B cell (primary cell): ENCODE results near the gene MRPS12. TPM values are rescaled to one million over a fixed set of nuclear protein-coding genes. Genes with fewer than 3 reads are reported as not detected.

ENCODE experiments used
- ATAC-seq: fragments of 200-7000 bp; cut with Tn5 transposase; one replicate; pipeline ENCODE4 v1.10.0; 2021; ENCODE audit warnings: low read depth, mild to moderate bottlenecking, moderate number of reproducible peaks, moderate library complexity
- CTCF ChIA-PET: fragments of 350-600 bp; sonication (Branson Sonifier 250); formaldehyde crosslinking; loops from one replicate; lab custom pipeline; 2021; ENCODE audit warnings: antibody characterized with exemption, inconsistent platforms; lab: Charles Lee
- POLR2A ChIA-PET: fragments of 350-600 bp; sonication (Branson Sonifier 250); formaldehyde crosslinking; loops from one replicate; lab custom pipeline; 2021; ENCODE audit warnings: antibody characterized with exemption; lab: Charles Lee
- DNase-seq: peaks from one replicate; pipeline ENCODE4 v3.0.0; 2013
- H2AFZ ChIP-seq: 2 replicates; pipeline ENCODE4 v1.6.1; 2012; ENCODE audit warnings: mild to moderate bottlenecking, low read depth, low read length; ENCODE audit not compliant: insufficient read depth, poor library complexity, severe bottlenecking
- H3K27ac ChIP-seq, 2 donors: 1 replicate in 1 of 2; 2 replicates in 1 of 2; pipeline ENCODE4 v1.5.1; 2012 to 2013; ENCODE audit warnings: low read length in 2 of 2, mild to moderate bottlenecking in 2 of 2, moderate library complexity in 1 of 2
- H3K27me3 ChIP-seq, 4 experiments: fragments of 200-600 bp in 1 of 4; sonication (generic) in 1 of 4; replicated peaks in 1 of 4; 1 replicate in 2 of 4; 2 replicates in 2 of 4; pipeline versions ENCODE4 v1.6.1 to v1.7.0; 2013 to 2016; ENCODE audit warnings: low read length in 3 of 4, mild to moderate bottlenecking in 2 of 4, mixed read lengths in 1 of 4, moderate library complexity in 1 of 4; ENCODE audit not compliant: insufficient read depth in 4 of 4, control insufficient read depth in 3 of 4; ENCODE audit errors: control extremely low read depth in 1 of 4
- H3K36me3 ChIP-seq, 2 experiments: replicated peaks in 1 of 2; 1 replicate in 1 of 2; 2 replicates in 1 of 2; pipeline versions ENCODE4 v1.6.1 to v1.7.1; 2013; ENCODE audit warnings: low read length in 1 of 2; ENCODE audit not compliant: insufficient read depth in 2 of 2, control insufficient read depth in 1 of 2; ENCODE audit errors: control extremely low read depth in 1 of 2, extremely low read depth in 1 of 2
- H3K4me1 ChIP-seq, 2 donors: fragments of 200-600 bp in 1 of 2; sonication (generic) in 1 of 2; 1 replicate in 1 of 2; 2 replicates in 1 of 2; pipeline versions ENCODE4 v1.5.1 to v1.6.1; 2013 to 2017; ENCODE audit warnings: low read length in 2 of 2; ENCODE audit not compliant: control insufficient read depth in 2 of 2, insufficient read depth in 2 of 2
- H3K4me2 ChIP-seq: replicated peaks from 2 replicates; pipeline ENCODE3; 2012; ENCODE audit warnings: mild to moderate bottlenecking, low read depth, low read length; ENCODE audit not compliant: poor library complexity, severe bottlenecking
- H3K4me3 ChIP-seq, 5 experiments: fragments of 200-600 bp in 1 of 5; sonication (generic) in 1 of 5; 1 replicate in 3 of 5; 2 replicates in 2 of 5; pipeline versions ENCODE4 v1.5.1 to v1.7.0; 2011 to 2016; ENCODE audit warnings: low read length in 4 of 5, mild to moderate bottlenecking in 4 of 5, low read depth in 2 of 5, control low read depth in 1 of 5, moderate library complexity in 1 of 5; ENCODE audit not compliant: insufficient read depth in 1 of 5; ENCODE audit errors: control extremely low read depth in 1 of 5, extremely low read depth in 1 of 5
- H3K79me2 ChIP-seq: fragments of 200-600 bp; sonication (generic); one replicate; pipeline ENCODE4 v1.6.0; 2016; ENCODE audit warnings: low read length; ENCODE audit not compliant: control insufficient read depth, insufficient read depth
- H3K9ac ChIP-seq: fragments of 200-600 bp; sonication (generic); 2 replicates; pipeline ENCODE4 v1.6.1; 2017; ENCODE audit warnings: mild to moderate bottlenecking, low read length, moderate library complexity
- H3K9me3 ChIP-seq, 3 donors: one replicate each; pipeline versions ENCODE4 v1.6.1 to v1.7.1; 2013; ENCODE audit warnings: low read length in 2 of 3; ENCODE audit not compliant: control insufficient read depth in 2 of 3, insufficient read depth in 1 of 3; ENCODE audit errors: control extremely low read depth in 1 of 3
- H4K20me1 ChIP-seq: 2 replicates; pipeline ENCODE4 v1.6.0; 2012; ENCODE audit warnings: mild to moderate bottlenecking, low read length; ENCODE audit not compliant: insufficient read depth, control insufficient read depth, poor library complexity, severe bottlenecking
- H3K27ac Mint-ChIP-seq: one replicate; pipeline ENCODE4 v1.8.0; 2021; ENCODE audit warnings: mixed read lengths
- H3K27me3 Mint-ChIP-seq: one replicate; pipeline ENCODE4 v1.8.0; 2021; ENCODE audit warnings: mixed read lengths
- H3K4me1 Mint-ChIP-seq: one replicate; pipeline ENCODE4 v1.8.0; 2021; ENCODE audit warnings: mixed read lengths
- H3K4me3 Mint-ChIP-seq: one replicate; pipeline ENCODE4 v1.8.0; 2021; ENCODE audit warnings: mixed read lengths
- H3K9me3 Mint-ChIP-seq: one replicate; pipeline ENCODE4 v1.8.0; 2022; ENCODE audit warnings: mixed read lengths; ENCODE audit not compliant: insufficient read depth
- EZH2 ChIP-seq: IDR thresholded peaks from 2 replicates; pipeline ENCODE4 v1.6.1; 2012; ENCODE audit warnings: borderline replicate concordance, low read depth, mild to moderate bottlenecking, moderate library complexity, low read length; ENCODE audit not compliant: insufficient read depth, poor library complexity, severe bottlenecking
- WGBS: methylation state at CpG from one replicate; pipeline ENCODE4 v1.1.5; 2013; ENCODE audit warnings: missing lambda C conversion rate; ENCODE audit not compliant: insufficient coverage; 5-methylcytosine and 5-hydroxymethylcytosine counted together
- intact Hi-C: fragments of 100-400 bp; cut with micrococcal nuclease; formaldehyde crosslinking; loops from one replicate; pipeline ENCODE4 v1.10.0; 2022
- polyA plus RNA-seq: library from polyadenylated mRNA; depleted of rRNA; stranded (reverse); fragments of >200 nt; gene quantifications from 2 replicates; pipeline ENCODE4 v1.2.3, GENCODE V29; 2012
- total RNA-seq, 2 donors: library from RNA; stranded (reverse); fragments of 120-200 nt in 1 of 2; gene quantifications; 1 replicate in 1 of 2; 2 replicates in 1 of 2; pipeline versions ENCODE4 v1.2.3 to v1.2.4, GENCODE V29; 2013 to 2022
- TF ChIP-seq, protein P1 (sequence below): fragments of 200-600 bp; IDR thresholded peaks from one replicate; pipeline ENCODE4 v1.8.0; 2022; ENCODE audit warnings: antibody characterized with exemption, mild to moderate bottlenecking

The MRPS12 gene
- total and polyA plus RNA-seq, 2 donors (not counting 1 experiment from before 2014, with no cell fraction given): 27.0 to 30.3 TPM

DNA sequence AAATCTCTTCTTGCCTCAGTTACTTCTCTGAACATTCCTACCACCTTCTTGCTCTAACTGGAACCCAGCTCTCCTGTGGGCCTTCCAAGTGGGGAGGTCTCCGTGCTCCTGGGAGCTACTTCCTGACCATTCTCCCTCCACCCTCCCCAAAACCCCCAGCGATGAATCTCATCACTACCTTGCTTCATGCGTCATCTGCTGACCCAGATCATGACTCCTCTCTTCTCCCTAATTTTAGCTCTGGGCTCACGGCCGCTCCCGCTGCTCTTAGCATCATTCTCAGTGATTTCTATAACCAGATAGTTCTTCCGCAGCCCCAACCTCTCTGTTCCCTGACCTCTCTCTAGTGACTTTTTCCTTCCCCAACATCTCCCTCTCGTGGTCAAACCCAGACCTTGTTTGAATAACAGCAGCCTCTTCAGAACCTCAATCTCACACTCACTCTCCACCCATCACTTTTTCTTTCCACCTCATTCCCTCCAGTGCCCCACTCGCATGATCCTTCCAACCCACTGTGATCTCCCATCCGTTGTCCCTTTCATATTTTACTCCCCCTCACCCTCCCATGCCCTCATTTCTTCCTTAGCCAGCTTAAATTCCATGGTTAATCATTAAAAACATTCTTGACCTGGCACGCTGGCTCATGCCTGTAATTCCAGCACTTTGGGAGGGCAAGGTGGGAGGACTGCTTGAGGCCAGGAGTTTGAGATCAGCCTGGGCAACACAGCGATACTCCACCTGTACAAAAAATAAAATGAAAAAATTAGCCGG is 21.8 kb downstream of the MRPS12 start:
- Histone ChIP-seq H4K20me1 (no peaks in the 10 kb centered on the region), H3K27ac (no peak overlapping the region), H3K27me3 (peaks cover 0 to 23% (median 2%) of the 10 kb centered on the region in 4 experiments), H3K79me2 (no peaks in the 10 kb centered on the region), H3K4me2 (no peak overlapping the region), H3K9ac (no peak overlapping the region), H2AFZ (no peak overlapping the region), H3K9me3 (peaks cover 0 to 9% (median 0%) of the 10 kb centered on the region in 3 donors), H3K4me3 (no peak overlapping the region), H3K4me1 (peaks cover 10 to 12% of the 10 kb centered on the region in 2 donors), H3K36me3 (no peaks in the 10 kb centered on the region)
- Mint-ChIP-seq H3K4me3 (no peak overlapping the region), H3K4me1 (peaks cover 12% of the 10 kb centered on the region), H3K9me3 (no peaks in the 10 kb centered on the region), H3K27me3 (peaks cover 34% of the 10 kb centered on the region), H3K27ac (no peak overlapping the region)
- ChIA-PET CTCF (interaction anchor here (0.7 to 1.5 kb wide), 6 partner anchors 9 to 549 kb away, joined by 3 to 6 read pairs (median 5); partner anchors contain the start of gene FAM98C), POLR2A (no interaction called here)
- no peak for TF ChIP-seq EZH2
- TF ChIP-seq, protein P1, sequence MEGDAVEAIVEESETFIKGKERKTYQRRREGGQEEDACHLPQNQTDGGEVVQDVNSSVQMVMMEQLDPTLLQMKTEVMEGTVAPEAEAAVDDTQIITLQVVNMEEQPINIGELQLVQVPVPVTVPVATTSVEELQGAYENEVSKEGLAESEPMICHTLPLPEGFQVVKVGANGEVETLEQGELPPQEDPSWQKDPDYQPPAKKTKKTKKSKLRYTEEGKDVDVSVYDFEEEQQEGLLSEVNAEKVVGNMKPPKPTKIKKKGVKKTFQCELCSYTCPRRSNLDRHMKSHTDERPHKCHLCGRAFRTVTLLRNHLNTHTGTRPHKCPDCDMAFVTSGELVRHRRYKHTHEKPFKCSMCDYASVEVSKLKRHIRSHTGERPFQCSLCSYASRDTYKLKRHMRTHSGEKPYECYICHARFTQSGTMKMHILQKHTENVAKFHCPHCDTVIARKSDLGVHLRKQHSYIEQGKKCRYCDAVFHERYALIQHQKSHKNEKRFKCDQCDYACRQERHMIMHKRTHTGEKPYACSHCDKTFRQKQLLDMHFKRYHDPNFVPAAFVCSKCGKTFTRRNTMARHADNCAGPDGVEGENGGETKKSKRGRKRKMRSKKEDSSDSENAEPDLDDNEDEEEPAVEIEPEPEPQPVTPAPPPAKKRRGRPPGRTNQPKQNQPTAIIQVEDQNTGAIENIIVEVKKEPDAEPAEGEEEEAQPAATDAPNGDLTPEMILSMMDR: peak; percentile 45
- DNase-seq (peak; percentile 52), ATAC-seq (no peak)
- intact Hi-C loops: no loop called here
- WGBS: 57% methylated on average over 10 of the region's 13 CpGs

DNA sequence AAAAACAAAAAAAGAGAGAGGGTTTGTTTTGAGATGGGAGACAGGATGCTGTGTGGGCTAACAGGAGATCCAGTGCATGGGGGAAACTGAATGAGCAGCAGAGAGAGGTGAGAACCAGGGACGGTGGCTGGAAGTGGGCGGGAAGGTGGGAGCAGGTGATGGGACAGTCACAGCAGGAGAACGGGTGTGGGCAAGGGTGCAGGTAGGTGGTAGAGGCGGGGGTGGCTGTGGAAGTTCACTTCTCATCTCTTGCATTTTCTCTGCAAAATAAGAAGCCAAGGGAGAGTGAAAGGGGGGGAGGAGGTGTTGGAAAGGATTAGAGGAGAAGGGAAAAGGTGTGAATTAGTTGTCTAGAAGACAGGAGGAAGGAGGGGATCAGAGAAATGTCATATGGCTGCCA is 22.9 kb downstream of the MRPS12 start:
- peaks cover 0 to 19% (median 2%) of the 10 kb centered on the region in 4 experiments for H3K27me3 ChIP-seq
- no peak overlapping the region for H3K4me2 ChIP-seq
- peaks cover 10 to 12% of the 10 kb centered on the region in 2 donors for H3K4me1 ChIP-seq
- H2AFZ ChIP-seq: no peak overlapping the region
- intact Hi-C loops: no loop called here
- no peak for TF ChIP-seq EZH2
- TF ChIP-seq, protein P1: no peak
- no peak overlapping the region for H3K27ac ChIP-seq
- Mint-ChIP-seq H3K4me3 (no peak overlapping the region), H3K27ac (no peak overlapping the region), H3K4me1 (peaks cover 12% of the 10 kb centered on the region), H3K27me3 (peaks cover 28% of the 10 kb centered on the region), H3K9me3 (no peaks in the 10 kb centered on the region)
- ATAC-seq (no peak), DNase-seq (no peak)
- H3K79me2 ChIP-seq: no peaks in the 10 kb centered on the region
- H3K36me3 ChIP-seq: no peaks in the 10 kb centered on the region
- no peaks in the 10 kb centered on the region for H4K20me1 ChIP-seq
- H3K4me3 ChIP-seq: no peak overlapping the region
- peaks cover 0 to 9% (median 0%) of the 10 kb centered on the region in 3 donors for H3K9me3 ChIP-seq
- no peak overlapping the region for H3K9ac ChIP-seq
- CTCF ChIA-PET: interaction anchor here (0.9 kb wide), 1 partner anchor 20 kb away, joined by 3 read pairs; no protein-coding TSS in a partner anchor
- POLR2A ChIA-PET: no interaction called here
- WGBS: 78% methylated on average over 4 of the region's 4 CpGs
